VCaP (cell line): ENCODE data around the gene IQCE.
A peak's percentile ranks its signal among the peaks of the same experiment; 100 is the strongest.

Experiments used
- H3K27ac ChIP-seq: fragments of 450-650 bp; 2 replicates; pipeline ENCODE4 v1.5.1; 2017
- TF ChIP-seq, protein P1 (sequence below): fragments of 450-650 bp; conservative IDR thresholded peaks from 2 replicates; pipeline ENCODE4 v1.5.1; 2017; ENCODE audit warnings: mild to moderate bottlenecking, moderate library complexity

Gene IQCE

GRCh38 chr7:2513702-2514101, 45.1 kb upstream of the IQCE start:
- peak overlapping the region; percentile 99; the same call in 1 of the 2 replicates for H3K27ac ChIP-seq
- TF ChIP-seq, protein P1, sequence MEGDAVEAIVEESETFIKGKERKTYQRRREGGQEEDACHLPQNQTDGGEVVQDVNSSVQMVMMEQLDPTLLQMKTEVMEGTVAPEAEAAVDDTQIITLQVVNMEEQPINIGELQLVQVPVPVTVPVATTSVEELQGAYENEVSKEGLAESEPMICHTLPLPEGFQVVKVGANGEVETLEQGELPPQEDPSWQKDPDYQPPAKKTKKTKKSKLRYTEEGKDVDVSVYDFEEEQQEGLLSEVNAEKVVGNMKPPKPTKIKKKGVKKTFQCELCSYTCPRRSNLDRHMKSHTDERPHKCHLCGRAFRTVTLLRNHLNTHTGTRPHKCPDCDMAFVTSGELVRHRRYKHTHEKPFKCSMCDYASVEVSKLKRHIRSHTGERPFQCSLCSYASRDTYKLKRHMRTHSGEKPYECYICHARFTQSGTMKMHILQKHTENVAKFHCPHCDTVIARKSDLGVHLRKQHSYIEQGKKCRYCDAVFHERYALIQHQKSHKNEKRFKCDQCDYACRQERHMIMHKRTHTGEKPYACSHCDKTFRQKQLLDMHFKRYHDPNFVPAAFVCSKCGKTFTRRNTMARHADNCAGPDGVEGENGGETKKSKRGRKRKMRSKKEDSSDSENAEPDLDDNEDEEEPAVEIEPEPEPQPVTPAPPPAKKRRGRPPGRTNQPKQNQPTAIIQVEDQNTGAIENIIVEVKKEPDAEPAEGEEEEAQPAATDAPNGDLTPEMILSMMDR = no peak

DNA sequence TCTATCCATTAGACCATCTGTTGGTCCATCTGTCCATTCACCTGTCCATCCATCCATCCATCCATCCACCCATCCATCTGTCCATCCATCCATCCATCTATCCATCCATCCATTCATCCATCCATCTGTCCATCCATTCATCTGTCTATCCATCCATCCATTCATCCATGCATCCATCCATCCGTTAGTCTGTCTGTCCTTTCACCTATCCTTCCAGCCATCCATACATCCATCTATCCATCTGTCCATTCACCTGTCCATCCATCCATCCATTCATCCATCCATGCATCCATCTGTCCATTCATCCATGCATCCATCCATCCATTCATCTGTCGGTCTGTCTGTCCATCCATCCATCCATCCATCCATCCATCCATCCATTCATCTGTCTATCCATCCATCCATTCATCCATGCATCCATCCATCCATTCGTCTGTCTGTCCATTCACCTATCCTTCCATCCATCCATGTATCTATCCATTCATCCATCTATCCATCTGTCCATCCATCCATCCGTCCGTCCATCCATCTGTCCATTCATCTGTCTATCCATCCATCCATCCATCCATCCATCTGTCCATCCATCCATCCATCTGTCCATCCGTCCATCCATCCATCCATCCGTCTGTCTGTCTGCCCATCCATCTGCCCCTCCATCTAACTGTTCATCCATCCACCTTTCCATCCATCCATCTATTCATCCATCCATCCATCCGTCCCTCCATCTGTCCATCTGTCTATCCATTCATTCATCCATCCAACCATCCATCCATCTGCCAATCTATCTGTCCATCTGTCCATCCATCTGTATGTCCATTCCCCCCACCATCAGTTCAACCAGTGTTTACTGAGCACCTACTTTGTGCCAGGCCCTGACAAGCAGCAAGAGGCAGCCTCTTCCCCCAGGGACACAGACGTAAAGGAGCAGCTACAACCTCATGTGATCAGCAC, 44.0 kb upstream of the IQCE start:
- no peak overlapping the region for H3K27ac ChIP-seq
- TF ChIP-seq, protein P1 = no peak

- no peak overlapping the region for H3K27ac ChIP-seq
- TF ChIP-seq, protein P1 = no peak
Observed at GRCh38 chr7:2515424-2516193, 43.2 kb upstream of the IQCE start.

DNA sequence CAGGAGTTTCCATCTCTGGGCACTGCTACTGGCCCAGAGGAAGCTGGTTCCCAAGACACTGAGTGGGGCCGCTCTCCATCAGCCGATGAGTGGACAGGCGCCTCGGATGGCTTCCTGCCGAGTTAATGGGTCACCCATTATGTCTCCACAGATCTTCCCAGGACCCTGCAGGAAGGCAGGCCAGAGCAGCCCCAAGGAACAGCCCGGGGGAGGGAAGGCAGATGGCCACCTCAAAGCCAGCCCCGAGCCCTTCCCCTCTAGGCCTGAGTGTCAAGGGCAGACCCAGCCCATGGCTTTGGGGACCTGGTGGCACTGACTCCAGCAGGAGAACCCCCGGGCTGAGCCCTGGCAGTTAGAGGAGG, 42.6 kb upstream of the IQCE start:
- no peak overlapping the region; the same call in 1 of the 2 replicates for H3K27ac ChIP-seq
- TF ChIP-seq, protein P1 = no peak

GRCh38 chr7:2517026-2517425, 41.8 kb upstream of the IQCE start:
- TF ChIP-seq, protein P1 = no peak
- H3K27ac ChIP-seq = no peak overlapping the region

DNA sequence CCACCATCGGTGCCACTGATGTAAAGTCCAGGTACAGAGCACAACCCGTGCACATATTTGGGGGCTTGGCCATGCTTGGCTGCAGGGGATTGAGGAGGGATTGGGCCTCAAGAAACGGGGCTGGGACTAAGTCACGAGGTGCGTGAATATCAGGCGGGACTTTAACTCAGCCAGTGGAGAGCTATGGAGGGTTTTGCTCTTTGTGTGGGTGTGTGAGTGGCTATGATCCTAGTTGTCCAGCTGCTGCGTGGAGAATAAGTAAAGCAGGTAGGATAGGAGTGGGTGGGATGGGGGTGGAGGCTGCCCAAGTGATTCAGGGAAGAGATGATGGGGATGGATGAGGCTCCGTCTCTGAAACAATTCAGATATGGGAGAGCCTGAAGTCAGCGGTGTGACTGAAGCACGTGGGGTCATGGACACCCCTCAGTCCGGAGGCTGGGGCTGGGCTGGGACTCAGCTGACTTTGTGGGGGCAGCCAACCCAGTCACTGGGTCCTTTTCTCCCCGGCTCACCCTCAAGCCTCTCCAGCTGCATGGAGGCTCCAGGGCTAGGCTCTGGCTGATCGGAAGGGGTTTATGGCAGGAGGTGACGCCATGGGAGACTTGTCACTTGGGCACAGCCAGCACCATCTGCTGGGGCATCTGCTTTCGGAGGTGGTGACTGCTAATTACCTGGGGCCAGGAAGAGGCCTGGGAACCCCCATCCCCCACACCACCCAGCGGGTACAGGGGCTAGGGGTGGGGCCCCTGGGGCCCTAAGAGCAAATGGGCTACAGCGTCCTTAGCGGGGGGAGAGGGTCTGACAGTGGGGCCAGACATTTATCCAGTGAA, 40.9 kb upstream of the IQCE start:
- H3K27ac ChIP-seq = no peak overlapping the region
- TF ChIP-seq, protein P1 = no peak

GRCh38 chr7:2518737-2519118, 40.1 kb upstream of the IQCE start:
- H3K27ac ChIP-seq = peak overlapping the region; percentile 67; the same call in 1 of the 2 replicates
- TF ChIP-seq, protein P1 = no peak
